Loucy (cell line): ENCODE data around the gene NKX1-1.

ENCODE experiments used
- H2AFZ ChIP-seq: fragments of 200-600 bp; sonication (generic); 2 replicates; pipeline ENCODE4 v1.6.0; 2016; ENCODE audit warnings: antibody characterized with exemption, mild to moderate bottlenecking, low read length, moderate library complexity
- H3F3A ChIP-seq: fragments of 200-600 bp; 2 replicates; pipeline ENCODE4 v1.6.0; 2016; ENCODE audit warnings: antibody characterized with exemption, low read depth, mild to moderate bottlenecking
- H3K27me3 ChIP-seq: fragments of 200-600 bp; sonication (generic); 2 replicates; pipeline ENCODE4 v1.6.1; 2014; ENCODE audit warnings: low read length, mild to moderate bottlenecking; ENCODE audit not compliant: insufficient read depth, poor library complexity, severe bottlenecking
- H3K36me3 ChIP-seq: fragments of 200-600 bp; sonication (generic); 2 replicates; pipeline ENCODE4 v1.6.1; 2016; ENCODE audit warnings: low read length; ENCODE audit not compliant: insufficient read depth
- H3K4me1 ChIP-seq: fragments of 200-600 bp; sonication (generic); 2 replicates; pipeline ENCODE4 v1.5.1; 2014; ENCODE audit warnings: low read length, mild to moderate bottlenecking; ENCODE audit not compliant: insufficient read depth, poor library complexity, severe bottlenecking
- H3K4me2 ChIP-seq: fragments of 200-600 bp; sonication (generic); 2 replicates; pipeline ENCODE4 v1.6.0; 2014; ENCODE audit warnings: antibody characterized with exemption, low read length, low read depth, mild to moderate bottlenecking; ENCODE audit not compliant: poor library complexity, severe bottlenecking
- H3K4me3 ChIP-seq: fragments of 200-600 bp; sonication (generic); 2 replicates; pipeline ENCODE4 v1.5.1; 2014; ENCODE audit warnings: low read length, mild to moderate bottlenecking, mixed read lengths; ENCODE audit not compliant: poor library complexity, severe bottlenecking
- H3K79me2 ChIP-seq: fragments of 200-600 bp; sonication (generic); 2 replicates; pipeline ENCODE4 v1.6.1; 2014; ENCODE audit warnings: low read length; ENCODE audit not compliant: insufficient read depth
- H3K9ac ChIP-seq: fragments of 200-600 bp; sonication (generic); 2 replicates; pipeline ENCODE4 v1.6.0; 2014; ENCODE audit warnings: mild to moderate bottlenecking, low read depth, low read length, moderate library complexity; ENCODE audit not compliant: poor library complexity, severe bottlenecking
- H3K9me2 ChIP-seq: fragments of 200-600 bp; sonication (generic); replicated peaks from 2 replicates; pipeline ENCODE4 v1.6.1; 2016; ENCODE audit warnings: low read depth, low read length, mixed read lengths
- H3K9me3 ChIP-seq: fragments of 200-600 bp; sonication (generic); 2 replicates; pipeline ENCODE4 v1.6.1; 2014; ENCODE audit warnings: mild to moderate bottlenecking, antibody characterized with exemption, low read length, low read depth; ENCODE audit not compliant: insufficient read depth
- H4K20me1 ChIP-seq: fragments of 200-600 bp; sonication (generic); 2 replicates; pipeline ENCODE4 v1.6.0; 2014; ENCODE audit warnings: antibody characterized with exemption, low read length, mild to moderate bottlenecking; ENCODE audit not compliant: insufficient read depth, poor library complexity, severe bottlenecking
- CTCF ChIP-seq: fragments of 200-600 bp; sonication (generic); conservative IDR thresholded peaks from 2 replicates; pipeline ENCODE4 v1.5.1; 2014; ENCODE audit warnings: mild to moderate bottlenecking, antibody characterized with exemption, low read length
- EZH2phosphoT487 ChIP-seq: fragments of 200-600 bp; IDR thresholded peaks from 2 replicates; pipeline ENCODE4 v1.6.1; 2018; ENCODE audit warnings: antibody characterized with exemption, mild to moderate bottlenecking, moderate library complexity, borderline replicate concordance

NKX1-1 gene

GRCh38 chr4:1354136-1354982 is 51.9 kb downstream of the NKX1-1 start:
- Histone ChIP-seq H4K20me1 (peaks cover 4% of the 10 kb centered on the region), H3K9me2 (no peaks in the 10 kb centered on the region), H3K36me3 (no peaks in the 10 kb centered on the region; the same call in 1 of the 2 replicates), H3K4me3 (no peak overlapping the region), H3K9ac (no peak overlapping the region), H3K9me3 (no peaks in the 10 kb centered on the region), H3K27me3 (no peaks in the 10 kb centered on the region), H3F3A (no peaks in the 10 kb centered on the region), H2AFZ (no peak overlapping the region), H3K4me2 (no peak overlapping the region), H3K79me2 (peaks cover 1% of the 10 kb centered on the region; the same call in 1 of the 2 replicates), H3K4me1 (peaks cover 8% of the 10 kb centered on the region)
- TF ChIP-seq EZH2phosphoT487 (no peak), CTCF (no peak; the same call in 1 of the 2 replicates)

GRCh38 chr4:1353186-1354055 is 52.8 kb downstream of the NKX1-1 start:
- H3K79me2 ChIP-seq, result peaks cover 11% of the 10 kb centered on the region; the same call in 1 of the 2 replicates
- H4K20me1 ChIP-seq, result peaks cover 4% of the 10 kb centered on the region
- no peaks in the 10 kb centered on the region for H3K9me2 ChIP-seq
- H3K9ac ChIP-seq, result no peak overlapping the region
- no peaks in the 10 kb centered on the region for H3F3A ChIP-seq
- H3K4me2 ChIP-seq, result no peak overlapping the region
- H2AFZ ChIP-seq, result no peak overlapping the region
- H3K4me3 ChIP-seq, result no peak overlapping the region
- no peaks in the 10 kb centered on the region for H3K9me3 ChIP-seq
- no peak for TF ChIP-seq EZH2phosphoT487
- TF ChIP-seq CTCF, result no peak
- H3K4me1 ChIP-seq, result peaks cover 16% of the 10 kb centered on the region
- no peaks in the 10 kb centered on the region; the same call in 1 of the 2 replicates for H3K36me3 ChIP-seq
- H3K27me3 ChIP-seq, result no peaks in the 10 kb centered on the region
